Suprapubic skin (tissue), 4 donors: Measurements from ENCODE around the gene TRPM1. TPM values are rescaled to one million over a fixed set of nuclear protein-coding genes. Genes with fewer than 3 reads are reported as not detected.

ENCODE experiments used
- DNase-seq, 2 donors: peaks; one replicate each; pipeline ENCODE4 v3.0.0-alpha.2; 2019; ENCODE audit warnings: low spot score in 2 of 2
- H3K27ac ChIP-seq: fragments of 200-600 bp; sonication (generic); one replicate; pipeline ENCODE4 v1.5.1; 2019
- H3K27me3 ChIP-seq: fragments of 200-600 bp; sonication (generic); one replicate; pipeline ENCODE4 v1.5.1; 2019
- H3K36me3 ChIP-seq: fragments of 200-600 bp; sonication (generic); one replicate; pipeline ENCODE4 v1.5.1; 2019
- H3K4me1 ChIP-seq: fragments of 200-600 bp; sonication (generic); one replicate; pipeline ENCODE4 v1.5.1; 2019
- H3K4me3 ChIP-seq: fragments of 200-600 bp; sonication (generic); one replicate; pipeline ENCODE4 v1.5.1; 2019; ENCODE audit warnings: mild to moderate bottlenecking
- H3K9me3 ChIP-seq: fragments of 200-600 bp; sonication (generic); one replicate; pipeline ENCODE4 v1.5.1; 2019
- EP300 ChIP-seq: sonication (generic); formaldehyde crosslinking; IDR thresholded peaks from one replicate; pipeline ENCODE4 v1.6.1; 2017; ENCODE audit warnings: antibody characterized with exemption
- POLR2A ChIP-seq, 2 donors: fragments of 450-650 bp; IDR thresholded peaks; one replicate each; pipeline ENCODE4 v1.6.1; 2017; ENCODE audit warnings: antibody characterized with exemption in 2 of 2, mild to moderate bottlenecking in 2 of 2, moderate library complexity in 2 of 2
- POLR2AphosphoS5 ChIP-seq, 3 donors: sonication (generic); formaldehyde crosslinking; IDR thresholded peaks; one replicate each; pipeline ENCODE4 v1.6.1; 2017; ENCODE audit warnings: antibody characterized with exemption in 3 of 3
- WGBS: methylation state at CpG from one replicate; pipeline ENCODE4 v1.1.5; 2018; 5-methylcytosine and 5-hydroxymethylcytosine counted together
- total RNA-seq, 4 donors: library from RNA; depleted of rRNA; stranded (reverse); fragments of >200 nt; gene quantifications; one replicate each; pipeline ENCODE4 v1.1.0, GENCODE V29; 2016
- TF ChIP-seq, protein P1 (sequence below), 2 donors: fragments of 200-600 bp in 1 of 2; fragments of 450-650 bp in 1 of 2; sonication (generic) in 1 of 2; IDR thresholded peaks; one replicate each; pipeline ENCODE4 v1.5.1; 2016 to 2019; ENCODE audit warnings: antibody characterized with exemption in 2 of 2, mild to moderate bottlenecking in 1 of 2, moderate library complexity in 1 of 2

Gene TRPM1
- total RNA-seq, 4 donors from 2014 or later, result 5.1 to 15.2 (median 10.2) TPM

DNA sequence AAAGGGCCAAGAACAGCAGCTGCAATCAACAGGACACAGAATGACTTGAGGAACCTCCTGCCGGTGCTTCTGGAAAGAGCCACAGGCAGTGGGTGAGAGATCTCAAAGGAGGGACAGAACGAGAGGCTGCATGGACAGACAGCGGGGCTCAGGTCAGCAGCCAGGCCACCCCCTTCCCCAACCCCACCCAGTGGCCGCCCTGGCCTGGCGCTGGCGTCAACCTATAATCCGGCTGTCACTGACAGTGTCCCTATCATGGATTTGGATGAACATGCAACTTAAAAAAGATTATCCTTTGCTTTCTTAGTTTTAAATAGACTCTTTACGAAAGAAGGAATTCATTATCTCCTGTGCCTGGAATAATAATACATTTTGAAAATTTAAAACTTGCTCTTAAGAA, 54.1 kb downstream of the TRPM1 start:
- Histone ChIP-seq H3K27me3 (no peaks in the 10 kb centered on the region), H3K4me1 (peaks cover 9% of the 10 kb centered on the region), H3K4me3 (no peak overlapping the region), H3K27ac (no peak overlapping the region), H3K36me3 (no peaks in the 10 kb centered on the region), H3K9me3 (no peaks in the 10 kb centered on the region)
- TF ChIP-seq EP300 (no peak), POLR2A (IDR thresholded peaks at IDR 0.05) (no peak), POLR2AphosphoS5 (IDR thresholded peaks at IDR 0.05) (no peak)
- TF ChIP-seq, protein P1, sequence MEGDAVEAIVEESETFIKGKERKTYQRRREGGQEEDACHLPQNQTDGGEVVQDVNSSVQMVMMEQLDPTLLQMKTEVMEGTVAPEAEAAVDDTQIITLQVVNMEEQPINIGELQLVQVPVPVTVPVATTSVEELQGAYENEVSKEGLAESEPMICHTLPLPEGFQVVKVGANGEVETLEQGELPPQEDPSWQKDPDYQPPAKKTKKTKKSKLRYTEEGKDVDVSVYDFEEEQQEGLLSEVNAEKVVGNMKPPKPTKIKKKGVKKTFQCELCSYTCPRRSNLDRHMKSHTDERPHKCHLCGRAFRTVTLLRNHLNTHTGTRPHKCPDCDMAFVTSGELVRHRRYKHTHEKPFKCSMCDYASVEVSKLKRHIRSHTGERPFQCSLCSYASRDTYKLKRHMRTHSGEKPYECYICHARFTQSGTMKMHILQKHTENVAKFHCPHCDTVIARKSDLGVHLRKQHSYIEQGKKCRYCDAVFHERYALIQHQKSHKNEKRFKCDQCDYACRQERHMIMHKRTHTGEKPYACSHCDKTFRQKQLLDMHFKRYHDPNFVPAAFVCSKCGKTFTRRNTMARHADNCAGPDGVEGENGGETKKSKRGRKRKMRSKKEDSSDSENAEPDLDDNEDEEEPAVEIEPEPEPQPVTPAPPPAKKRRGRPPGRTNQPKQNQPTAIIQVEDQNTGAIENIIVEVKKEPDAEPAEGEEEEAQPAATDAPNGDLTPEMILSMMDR (IDR thresholded peaks at IDR 0.05), result no peak
- DNase-seq, result no peak
- WGBS, result 93% methylated on average over 8 of the region's 8 CpGs

DNA sequence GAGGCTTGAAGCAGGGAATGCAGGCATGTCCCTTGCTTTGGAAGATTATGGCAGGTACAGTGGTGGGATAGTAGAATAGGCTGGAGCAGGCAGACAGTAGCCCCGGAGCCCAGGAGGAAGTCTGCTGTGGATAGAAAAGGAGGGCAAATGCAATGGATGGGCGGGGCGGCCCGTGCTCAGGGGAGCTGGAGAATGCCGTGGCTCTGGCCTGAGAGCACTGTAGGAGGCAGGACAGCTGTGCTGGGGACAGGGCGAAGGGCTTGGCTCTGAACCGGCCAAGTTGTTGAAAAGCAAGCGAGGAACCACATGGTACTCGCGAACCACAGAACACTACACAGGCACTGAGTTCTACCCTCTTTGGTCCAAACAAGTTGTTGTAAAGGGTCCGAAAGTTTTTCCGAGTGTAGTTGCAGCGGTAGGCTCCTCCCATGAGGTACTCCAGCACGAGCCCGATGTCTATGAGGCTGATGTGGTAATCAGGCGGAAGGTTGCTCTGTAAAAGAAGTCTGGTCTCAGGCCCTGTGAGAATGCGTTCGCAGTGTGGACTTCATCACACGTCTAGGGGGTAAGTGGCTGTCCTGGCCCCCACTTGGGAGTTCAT, 54.7 kb downstream of the TRPM1 start:
- no peak for DNase-seq
- H3K9me3 ChIP-seq, result no peaks in the 10 kb centered on the region
- no peak overlapping the region for H3K27ac ChIP-seq
- H3K4me3 ChIP-seq, result no peak overlapping the region
- H3K36me3 ChIP-seq, result no peaks in the 10 kb centered on the region
- peaks cover 9% of the 10 kb centered on the region for H3K4me1 ChIP-seq
- 93% methylated on average over 19 of the region's 19 CpGs for WGBS
- H3K27me3 ChIP-seq, result no peaks in the 10 kb centered on the region
- TF ChIP-seq EP300 (no peak), POLR2AphosphoS5 (IDR thresholded peaks at IDR 0.05) (no peak), POLR2A (IDR thresholded peaks at IDR 0.05) (no peak)
- TF ChIP-seq, protein P1 (IDR thresholded peaks at IDR 0.05), result no peak

DNA sequence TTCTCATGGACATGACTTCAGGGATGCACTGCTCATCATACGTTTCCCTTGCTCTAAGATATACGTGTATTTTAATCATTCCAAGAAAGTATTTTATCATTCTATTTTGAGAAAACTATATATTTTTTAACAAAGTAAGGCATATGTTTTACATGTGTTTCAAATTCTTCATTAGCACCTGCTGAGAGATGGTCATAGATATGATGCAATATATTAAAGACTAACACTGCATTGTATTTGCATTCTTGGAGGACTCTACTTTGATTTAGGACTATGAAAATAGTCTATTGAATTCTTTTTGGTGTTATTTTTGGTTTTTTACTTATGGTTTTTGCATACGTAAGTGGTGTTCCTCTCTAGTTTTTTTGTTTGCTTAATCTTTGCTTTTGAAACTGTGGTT, 55.9 kb downstream of the TRPM1 start:
- TF ChIP-seq POLR2A (IDR thresholded peaks at IDR 0.05) (no peak), EP300 (no peak), POLR2AphosphoS5 (IDR thresholded peaks at IDR 0.05) (no peak)
- TF ChIP-seq, protein P1 (IDR thresholded peaks at IDR 0.05), result no peak
- no peaks in the 10 kb centered on the region for H3K27me3 ChIP-seq
- WGBS, result 89% methylated on average over 3 of the region's 3 CpGs

DNA sequence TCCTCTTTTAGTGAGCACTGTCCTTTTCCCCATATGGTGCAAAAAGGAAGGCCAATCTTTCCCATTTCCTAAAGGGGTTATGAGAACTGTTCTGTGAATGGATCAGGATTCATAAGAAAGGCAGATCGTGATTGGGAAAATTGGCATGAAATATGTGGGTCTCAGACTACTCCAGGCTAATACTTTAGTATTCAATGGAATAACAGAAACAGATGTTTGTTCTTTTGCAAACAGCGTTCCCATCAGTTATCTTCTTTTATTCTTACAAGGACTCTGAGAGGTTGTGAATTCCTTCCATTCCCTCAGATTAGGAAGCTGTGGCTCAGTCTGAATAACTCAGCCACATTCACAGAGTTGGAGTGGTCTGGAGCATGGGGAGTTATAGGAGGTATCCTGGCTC, 58.8 kb downstream of the TRPM1 start:
- no peaks in the 10 kb centered on the region for H3K9me3 ChIP-seq
- no peaks in the 10 kb centered on the region for H3K27me3 ChIP-seq
- TF ChIP-seq, protein P1 (IDR thresholded peaks at IDR 0.05), result no peak
- TF ChIP-seq POLR2A (IDR thresholded peaks at IDR 0.05) (no peak), POLR2AphosphoS5 (IDR thresholded peaks at IDR 0.05) (no peak), EP300 (no peak)
- no peaks in the 10 kb centered on the region for H3K4me1 ChIP-seq
- no peaks in the 10 kb centered on the region for H3K36me3 ChIP-seq
- no peak for DNase-seq
- H3K27ac ChIP-seq, result no peak overlapping the region
- WGBS, result 68% methylated on average over 2 of the region's 2 CpGs
- H3K4me3 ChIP-seq, result no peak overlapping the region

More for the DNA sequence above, 55.9 kb downstream of the TRPM1 start:
- no peaks in the 10 kb centered on the region for H3K9me3 ChIP-seq
- H3K4me1 ChIP-seq, result peaks cover 9% of the 10 kb centered on the region
- no peaks in the 10 kb centered on the region for H3K36me3 ChIP-seq
- no peak for DNase-seq
- no peak overlapping the region for H3K27ac ChIP-seq
- no peak overlapping the region for H3K4me3 ChIP-seq

DNA sequence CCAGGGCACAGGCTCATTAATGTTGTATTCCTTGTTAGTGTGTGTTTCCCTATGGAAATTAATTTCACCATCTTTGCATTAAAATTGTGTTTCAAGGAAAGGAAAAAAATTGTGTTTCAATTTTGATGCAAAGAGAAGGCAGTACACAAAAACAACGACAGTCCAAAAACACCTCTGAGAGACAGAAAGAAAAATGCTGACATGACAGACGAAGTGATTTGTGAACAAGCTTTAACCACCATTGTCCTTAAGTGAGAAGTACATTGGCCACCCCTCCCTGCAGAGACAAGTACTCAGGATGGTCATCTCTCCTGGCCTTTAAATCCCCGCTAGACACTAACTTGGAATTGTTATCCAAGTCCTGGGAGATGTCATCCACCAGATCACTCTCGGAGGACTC, 59.9 kb downstream of the TRPM1 start:
- no peak overlapping the region for H3K27ac ChIP-seq
- H3K4me3 ChIP-seq, result no peak overlapping the region
- H3K27me3 ChIP-seq, result no peaks in the 10 kb centered on the region
- H3K9me3 ChIP-seq, result no peaks in the 10 kb centered on the region
- H3K4me1 ChIP-seq, result no peaks in the 10 kb centered on the region
- no peak for DNase-seq
- TF ChIP-seq POLR2AphosphoS5 (IDR thresholded peaks at IDR 0.05), result no peak
- no peak for TF ChIP-seq POLR2A (IDR thresholded peaks at IDR 0.05)
- TF ChIP-seq, protein P1 (IDR thresholded peaks at IDR 0.05), result no peak
- TF ChIP-seq EP300, result no peak
- no peaks in the 10 kb centered on the region for H3K36me3 ChIP-seq
- WGBS, result 93% methylated on average over 4 of the region's 4 CpGs
